GM12892 (cell line): Measurements from ENCODE around the gene TNFSF13.

Experiments
- POLR2A ChIP-seq: IDR thresholded peaks from 2 replicates; pipeline ENCODE4 v1.6.1; 2011; ENCODE audit warnings: low read depth, low read length, control low read depth
- POLR2AphosphoS5 ChIP-seq: IDR thresholded peaks from 2 replicates; pipeline ENCODE4 v1.6.1; 2011; ENCODE audit warnings: low read depth, low read length, control low read depth
- TAF1 ChIP-seq: IDR thresholded peaks from 2 replicates; pipeline ENCODE4 v1.6.1; 2011; ENCODE audit warnings: low read depth, mild to moderate bottlenecking, control low read depth, low read length, borderline replicate concordance

DNA sequence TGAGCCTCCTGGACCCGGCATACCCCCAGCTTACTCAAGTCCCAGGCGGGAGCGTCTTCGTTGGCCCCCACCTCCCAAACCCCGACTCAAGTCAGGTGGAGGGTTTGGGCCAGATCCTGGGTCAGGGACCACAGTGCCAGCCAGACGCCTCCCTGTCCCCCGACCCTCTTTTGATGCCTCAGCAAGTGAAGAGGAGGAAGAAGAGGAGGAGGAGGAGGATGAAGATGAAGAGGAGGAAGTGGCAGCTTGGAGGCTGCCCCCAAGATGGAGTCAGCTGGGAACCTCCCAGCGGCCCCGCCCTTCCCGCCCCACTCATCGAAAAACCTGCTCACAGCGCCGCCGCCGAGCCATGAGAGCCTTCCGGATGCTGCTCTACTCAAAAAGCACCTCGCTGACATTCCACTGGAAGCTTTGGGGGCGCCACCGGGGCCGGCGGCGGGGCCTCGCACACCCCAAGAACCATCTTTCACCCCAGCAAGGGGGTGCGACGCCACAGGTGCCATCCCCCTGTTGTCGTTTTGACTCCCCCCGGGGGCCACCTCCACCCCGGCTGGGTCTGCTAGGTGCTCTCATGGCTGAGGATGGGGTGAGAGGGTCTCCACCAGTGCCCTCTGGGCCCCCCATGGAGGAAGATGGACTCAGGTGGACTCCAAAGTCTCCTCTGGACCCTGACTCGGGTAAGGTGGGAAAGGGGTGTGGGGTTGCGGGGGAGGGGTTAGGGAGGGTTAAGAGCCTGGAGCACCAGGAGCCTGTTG, 4.7 kb downstream of the TNFSF13 start:
- TF ChIP-seq POLR2AphosphoS5, result no peak
- no peak for TF ChIP-seq TAF1
- no peak for TF ChIP-seq POLR2A
